GM12873 (cell line): ENCODE results near the gene PSKH1.

Experiments
- TF ChIP-seq, protein P1 (sequence below): IDR thresholded peaks from 2 replicates; pipeline ENCODE4 v1.5.1; 2012; ENCODE audit warnings: low read depth, mild to moderate bottlenecking, moderate library complexity, low read length, control low read depth; ENCODE audit not compliant: insufficient read depth; ENCODE audit errors: missing control alignments

The PSKH1 gene

DNA sequence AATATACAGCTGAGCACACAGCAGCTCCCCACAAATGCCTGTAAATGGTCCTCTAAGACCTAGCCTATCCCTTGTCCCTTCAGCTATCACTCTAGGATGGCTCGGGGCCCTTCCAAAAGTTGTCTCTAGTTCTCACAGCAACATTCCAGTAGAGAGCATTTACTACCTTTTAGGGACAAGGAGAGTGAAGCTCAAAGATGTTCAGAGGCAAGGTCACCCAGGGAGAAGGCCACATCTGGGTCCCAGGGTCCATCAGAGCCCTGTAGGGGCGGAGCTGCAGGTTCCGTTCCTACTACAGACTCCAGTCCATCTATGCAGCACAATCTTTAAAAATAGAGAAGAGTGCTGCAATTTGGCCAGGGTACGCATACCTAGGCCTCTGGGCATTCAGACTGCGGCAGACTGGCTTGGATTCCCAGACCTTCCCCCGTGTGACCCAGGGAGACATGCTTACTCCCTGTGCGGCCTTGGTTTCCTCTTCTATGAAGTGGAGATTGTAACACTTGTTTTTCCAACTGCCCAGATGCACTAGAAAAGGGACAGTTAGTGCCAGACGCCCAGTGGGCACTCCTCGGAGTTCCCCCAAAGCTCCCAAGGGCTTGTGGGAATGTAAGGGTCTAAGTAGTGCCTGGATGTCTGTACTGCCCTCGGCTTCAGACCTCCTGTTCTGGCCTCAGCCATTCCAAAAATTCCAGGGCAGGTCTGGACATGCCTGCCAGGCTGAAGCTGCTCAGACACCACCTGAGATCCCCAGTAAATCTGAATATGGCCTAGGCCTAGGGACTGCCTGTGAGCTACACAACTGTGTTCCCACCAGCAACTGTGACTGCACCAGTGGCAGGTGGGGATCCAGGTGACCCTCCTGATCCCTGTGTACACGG, 72.9 kb downstream of the PSKH1 start:
- TF ChIP-seq, protein P1, sequence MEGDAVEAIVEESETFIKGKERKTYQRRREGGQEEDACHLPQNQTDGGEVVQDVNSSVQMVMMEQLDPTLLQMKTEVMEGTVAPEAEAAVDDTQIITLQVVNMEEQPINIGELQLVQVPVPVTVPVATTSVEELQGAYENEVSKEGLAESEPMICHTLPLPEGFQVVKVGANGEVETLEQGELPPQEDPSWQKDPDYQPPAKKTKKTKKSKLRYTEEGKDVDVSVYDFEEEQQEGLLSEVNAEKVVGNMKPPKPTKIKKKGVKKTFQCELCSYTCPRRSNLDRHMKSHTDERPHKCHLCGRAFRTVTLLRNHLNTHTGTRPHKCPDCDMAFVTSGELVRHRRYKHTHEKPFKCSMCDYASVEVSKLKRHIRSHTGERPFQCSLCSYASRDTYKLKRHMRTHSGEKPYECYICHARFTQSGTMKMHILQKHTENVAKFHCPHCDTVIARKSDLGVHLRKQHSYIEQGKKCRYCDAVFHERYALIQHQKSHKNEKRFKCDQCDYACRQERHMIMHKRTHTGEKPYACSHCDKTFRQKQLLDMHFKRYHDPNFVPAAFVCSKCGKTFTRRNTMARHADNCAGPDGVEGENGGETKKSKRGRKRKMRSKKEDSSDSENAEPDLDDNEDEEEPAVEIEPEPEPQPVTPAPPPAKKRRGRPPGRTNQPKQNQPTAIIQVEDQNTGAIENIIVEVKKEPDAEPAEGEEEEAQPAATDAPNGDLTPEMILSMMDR: no peak

DNA sequence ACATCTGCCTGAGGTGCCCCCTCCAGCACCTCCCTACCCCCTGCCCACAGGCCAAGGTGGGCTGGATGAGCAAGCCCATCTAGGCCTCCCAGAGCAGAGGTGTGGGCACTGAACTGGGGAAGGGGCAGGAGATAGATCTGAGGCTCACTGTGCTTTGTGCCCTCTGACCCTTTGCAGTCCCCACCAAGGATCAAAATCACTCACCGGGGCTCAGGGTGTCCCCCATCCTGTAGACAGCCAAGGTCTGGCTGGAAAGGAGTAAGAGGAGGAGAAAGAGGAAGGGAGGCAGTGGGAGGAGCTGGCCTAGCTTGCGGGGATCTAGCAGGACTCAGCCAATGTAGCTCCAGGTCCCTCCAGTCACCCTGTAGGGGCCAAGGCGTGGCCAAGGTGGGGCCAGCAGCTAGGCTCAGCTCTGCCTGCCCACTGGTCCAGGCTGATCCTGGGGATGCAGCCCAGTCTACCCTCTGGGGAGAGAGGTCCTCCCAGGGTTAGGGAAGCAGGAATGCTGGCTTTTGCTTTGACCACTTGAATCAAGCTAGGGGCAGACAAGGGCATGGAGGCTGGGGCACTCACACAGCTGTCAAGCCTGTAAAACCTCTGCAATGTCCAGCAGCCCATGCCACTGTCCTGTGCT, 73.6 kb downstream of the PSKH1 start:
- TF ChIP-seq, protein P1: no peak

DNA sequence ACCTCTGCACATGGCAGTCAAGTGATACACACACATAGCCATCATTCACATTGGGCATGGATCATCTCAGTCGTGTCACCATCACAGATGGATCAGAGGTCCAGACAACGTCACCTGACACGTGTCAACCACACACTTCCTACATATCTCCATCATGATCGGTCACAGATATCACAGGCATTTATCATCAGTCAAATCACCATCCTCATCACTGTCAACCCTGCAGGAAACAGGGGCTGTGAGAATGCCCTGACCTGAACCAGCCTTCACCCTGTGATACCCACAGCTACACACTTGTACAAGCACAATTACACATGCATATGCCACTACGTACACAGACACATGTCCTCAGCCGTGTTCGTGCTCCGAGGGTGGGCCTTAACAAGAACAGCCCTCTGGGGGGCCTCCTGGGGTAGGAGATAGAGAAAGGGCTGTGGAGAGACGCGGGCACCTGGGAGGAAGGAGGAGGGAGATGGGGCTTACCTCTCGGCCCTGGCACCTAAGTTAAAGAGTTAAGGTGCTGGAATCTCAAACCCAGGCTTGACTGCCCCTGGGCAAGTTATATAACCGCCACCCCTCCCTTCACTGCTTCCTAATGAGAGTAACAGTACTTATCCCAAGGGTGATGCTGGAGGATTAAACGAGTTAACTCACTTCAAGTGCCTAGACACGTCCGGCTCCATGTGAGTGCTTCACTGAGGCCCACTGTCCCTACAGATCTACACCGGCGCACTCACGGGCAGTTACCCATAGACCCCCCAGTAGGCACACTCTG, 74.3 kb downstream of the PSKH1 start:
- TF ChIP-seq, protein P1: peak; percentile 23

DNA sequence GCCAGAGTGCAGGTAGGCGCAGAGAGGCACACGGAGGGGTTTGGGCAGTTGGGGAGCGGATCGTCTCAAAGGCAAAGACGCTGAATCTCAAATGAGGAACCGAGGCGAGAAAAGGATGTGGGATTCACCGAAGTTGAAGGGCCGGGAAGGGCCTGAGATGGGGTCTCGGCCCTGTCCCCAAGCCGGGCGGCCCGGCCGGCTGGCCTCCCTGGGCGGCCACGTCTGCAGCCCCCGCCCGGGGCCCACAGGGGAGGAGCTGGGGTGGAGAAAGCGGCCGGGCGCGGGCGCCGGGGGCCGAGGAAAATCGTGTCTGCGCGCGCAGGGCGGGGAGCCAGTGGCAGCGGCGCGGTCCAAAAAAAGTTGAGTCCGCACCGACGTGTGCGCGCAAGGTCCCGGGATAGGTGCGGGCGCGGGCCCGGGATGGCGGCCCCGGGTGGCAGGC, 74.9 kb downstream of the PSKH1 start:
- TF ChIP-seq, protein P1: no peak

DNA sequence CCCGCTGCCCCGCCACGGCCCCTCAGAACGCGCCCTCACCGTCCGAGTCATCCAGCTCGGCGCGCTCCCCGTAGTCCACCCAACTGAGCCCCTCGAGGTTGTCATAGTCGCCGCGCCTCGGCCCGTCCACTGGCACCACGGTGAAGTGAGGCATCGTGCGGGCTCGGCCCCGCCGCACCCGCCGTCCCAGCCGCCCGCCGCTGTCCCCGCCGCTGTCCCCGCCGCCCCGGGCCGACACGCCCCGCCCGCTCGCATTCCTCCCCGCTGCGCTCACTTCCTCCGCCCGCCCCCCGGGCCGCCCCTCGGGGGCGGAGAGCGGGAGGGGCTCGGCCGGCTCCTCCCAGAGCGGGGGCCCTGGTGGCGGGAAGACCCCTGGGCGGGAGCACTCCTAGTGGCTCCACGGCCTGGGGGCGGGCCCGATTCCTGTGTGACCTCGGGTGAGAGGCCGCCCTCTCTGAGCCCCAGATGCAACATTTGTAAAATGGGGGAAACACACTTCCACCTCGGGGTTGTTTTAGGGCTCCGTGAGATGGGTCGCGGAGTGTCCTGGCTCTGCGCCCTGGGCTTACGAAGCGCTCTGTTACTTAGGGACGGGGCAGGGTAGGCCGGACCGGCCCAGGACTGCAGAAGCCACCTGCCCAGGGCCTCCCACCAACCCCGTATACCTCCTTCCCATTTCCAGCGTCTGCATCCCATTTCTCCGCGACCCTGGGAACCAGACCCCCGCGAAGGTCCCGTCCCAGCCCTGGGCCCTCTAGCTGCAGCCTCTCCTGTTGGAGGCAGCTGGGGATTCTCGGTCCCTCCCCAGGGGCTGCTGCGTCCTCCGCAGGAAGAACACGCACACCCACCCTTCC, 75.6 kb downstream of the PSKH1 start, which contains the start of gene SLC12A4:
TSS of gene SLC12A4 (minus strand) at position 238 of the 854 bp plus-strand sequence. CDS start at position 154, 84 bp downstream.
- TF ChIP-seq, protein P1: no peak

DNA sequence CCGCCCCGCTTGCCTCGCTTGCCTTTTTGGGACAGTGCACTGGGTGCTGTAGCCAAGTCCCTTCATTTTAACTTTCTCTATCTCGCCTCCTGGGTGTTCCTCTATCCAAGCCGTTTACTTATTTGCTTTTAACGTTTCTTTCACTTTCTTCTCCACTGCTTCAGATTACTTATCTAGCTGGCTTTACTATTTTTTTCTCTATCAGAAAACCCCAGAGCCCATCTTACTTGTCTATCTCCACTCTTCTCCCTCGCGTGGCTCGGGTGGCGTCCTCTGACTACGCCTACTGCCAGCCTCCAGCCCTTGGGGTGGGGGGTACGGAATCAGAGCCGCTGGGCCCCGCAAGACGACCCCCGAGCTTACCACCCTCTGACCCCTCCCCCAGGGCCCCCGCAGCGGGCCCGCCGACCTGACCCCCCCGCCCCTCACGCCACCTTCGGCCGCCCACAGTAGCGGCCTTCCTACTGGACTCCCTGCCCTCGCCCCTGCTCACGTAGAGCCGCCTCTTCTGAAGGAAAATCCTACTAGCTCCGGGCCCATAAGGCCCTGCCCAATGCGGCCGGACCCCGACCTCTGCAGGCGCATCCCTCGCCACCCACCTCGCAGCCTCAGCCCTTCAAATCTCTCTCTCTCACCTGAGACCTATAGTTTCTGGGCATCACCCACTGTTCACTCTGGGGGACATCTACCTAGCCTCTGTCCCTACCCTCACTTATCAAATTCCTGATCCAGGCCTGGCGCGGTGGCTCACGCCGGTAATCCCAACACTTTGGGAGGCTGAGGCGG, 76.4 kb downstream of the PSKH1 start:
- TF ChIP-seq, protein P1: no peak
